Stimulated activated CD4-positive, alpha-beta T cell treated with anti-CD3 and anti-CD28 coated beads, Interleukin-12 subunit alpha, Interleukin-12 subunit beta, amount 100 ng/mL, for 48 hours (primary cell): ENCODE results near the gene SUPT20HL2.
A peak's percentile ranks its signal among the peaks of the same experiment; 100 is the strongest.
"Not testable (repeated sequence)": the region's sequence is repeated elsewhere in the genome, so short reads cannot be mapped to it uniquely, and the experiment has no call there.

ENCODE experiments used
- DNase-seq, 3 donors: peaks; one replicate each; pipeline ENCODE4 v3.0.0-alpha.2; 2020; ENCODE audit warnings: low read depth in 2 of 3, low spot score in 1 of 3

The SUPT20HL2 gene

DNA sequence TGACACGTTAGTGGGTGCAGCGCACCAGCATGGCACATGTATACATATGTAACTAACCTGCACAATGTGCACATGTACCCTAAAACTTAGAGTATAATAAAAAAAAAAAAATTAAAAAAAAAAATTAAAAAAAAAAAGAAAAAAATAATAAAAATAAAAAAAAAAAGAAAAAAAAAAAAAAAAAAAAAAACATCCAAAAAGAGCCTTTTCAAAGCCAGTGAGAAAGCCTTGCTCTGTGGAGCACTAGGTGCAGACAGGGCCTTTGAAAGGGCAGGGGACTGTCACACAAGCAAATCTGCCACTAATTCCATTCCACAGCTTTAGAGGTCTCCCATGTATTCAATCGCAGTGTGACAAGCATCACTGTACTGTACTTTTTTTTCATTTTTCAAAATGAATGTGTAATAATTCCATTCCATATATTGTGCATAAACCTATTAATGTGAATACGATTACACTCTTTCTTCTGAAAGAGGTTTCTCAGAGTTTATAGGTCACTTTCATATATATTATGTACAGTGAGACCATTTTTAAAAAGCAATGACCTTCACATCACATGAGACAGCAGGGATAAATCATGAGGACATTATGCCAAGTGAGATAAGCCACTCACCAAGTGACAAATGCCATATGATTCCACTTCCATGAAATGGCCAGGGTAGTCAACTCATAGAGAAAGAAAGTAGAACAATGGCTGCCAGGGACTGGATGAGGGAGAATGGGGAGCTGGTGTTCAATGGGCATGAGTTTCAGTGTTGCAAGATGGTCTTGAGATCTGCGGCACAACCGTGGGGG, 4.1 kb downstream of the SUPT20HL2 start:
- not testable (repeated sequence) for DNase-seq

DNA sequence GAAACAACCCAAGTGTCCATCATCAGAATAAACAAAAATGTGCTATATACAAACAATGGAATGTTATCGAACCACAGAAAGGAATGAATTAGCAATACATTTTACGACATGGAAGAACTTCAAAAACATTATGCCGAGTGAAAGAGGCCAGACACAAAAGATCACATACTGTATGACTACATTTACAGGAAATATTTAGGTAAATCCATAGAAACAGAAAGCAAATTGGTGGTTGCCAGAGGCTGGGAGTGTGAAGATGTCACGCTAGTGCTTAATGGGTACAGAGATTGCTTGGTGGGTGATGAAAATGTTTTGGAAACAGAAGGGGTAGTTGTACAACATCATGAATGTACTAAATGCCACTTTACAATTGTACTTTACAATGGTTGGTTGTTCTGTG, 5.1 kb downstream of the SUPT20HL2 start:
- not testable (repeated sequence) for DNase-seq

DNA sequence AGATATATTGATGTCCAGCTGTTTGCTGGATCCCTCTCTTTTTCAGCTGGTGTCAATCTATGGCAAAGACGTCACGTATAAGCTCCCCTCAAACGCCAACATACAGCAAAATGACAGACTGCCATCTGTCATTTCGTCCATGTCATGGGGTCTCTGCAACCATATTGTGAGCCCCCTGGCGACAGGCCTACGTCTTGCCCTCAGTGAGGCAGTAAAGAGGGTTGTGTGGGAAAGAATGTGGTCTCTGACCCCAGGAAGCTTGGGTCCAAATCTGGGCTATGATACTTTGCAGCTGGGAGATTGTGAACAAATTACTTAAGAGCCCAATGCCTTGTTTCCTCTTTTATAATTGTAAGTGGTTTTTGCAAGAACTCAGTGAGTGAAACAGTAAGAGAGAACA, 7.4 kb downstream of the SUPT20HL2 start:
- DNase-seq, result no peak

DNA sequence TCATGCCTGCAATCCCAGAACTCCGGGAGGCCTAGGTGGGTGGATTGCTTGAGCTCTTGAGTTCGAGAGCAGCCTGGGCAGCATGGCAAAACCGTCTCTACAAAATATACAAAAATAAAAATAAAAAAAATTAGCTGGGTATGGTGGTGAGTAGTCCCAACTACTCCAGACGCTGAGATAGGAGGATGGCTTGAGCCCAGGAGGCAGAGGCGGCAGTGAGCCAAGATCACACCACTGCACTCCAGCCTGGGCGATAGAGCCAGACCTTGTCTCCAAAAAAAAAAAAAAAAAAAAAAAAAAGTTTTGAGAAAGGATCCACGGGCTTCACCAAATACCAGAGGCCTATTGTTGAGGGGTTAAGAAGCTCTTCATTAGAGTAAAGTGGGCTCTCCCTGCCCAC, 8.0 kb downstream of the SUPT20HL2 start:
- DNase-seq, result no peak

DNA sequence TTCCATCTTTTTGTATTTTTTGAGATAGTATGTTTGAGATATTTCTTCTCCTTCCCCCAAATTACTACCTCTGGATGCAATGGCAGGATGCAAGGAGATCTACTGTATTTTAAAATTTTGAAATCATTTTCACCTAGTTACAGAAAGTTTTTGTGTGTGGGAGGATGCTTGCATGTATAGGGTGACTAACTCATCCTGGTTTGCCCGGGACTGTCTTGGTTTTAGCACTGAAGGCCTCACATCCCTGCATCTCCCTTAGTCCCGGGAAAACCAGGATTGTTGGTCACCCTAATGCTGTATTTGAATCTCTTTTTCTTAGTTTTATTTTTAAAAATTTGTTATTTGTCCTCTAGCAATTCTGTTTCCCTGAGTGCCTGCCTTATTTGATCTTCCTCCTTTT, 12.1 kb downstream of the SUPT20HL2 start:
- DNase-seq, result no peak

DNA sequence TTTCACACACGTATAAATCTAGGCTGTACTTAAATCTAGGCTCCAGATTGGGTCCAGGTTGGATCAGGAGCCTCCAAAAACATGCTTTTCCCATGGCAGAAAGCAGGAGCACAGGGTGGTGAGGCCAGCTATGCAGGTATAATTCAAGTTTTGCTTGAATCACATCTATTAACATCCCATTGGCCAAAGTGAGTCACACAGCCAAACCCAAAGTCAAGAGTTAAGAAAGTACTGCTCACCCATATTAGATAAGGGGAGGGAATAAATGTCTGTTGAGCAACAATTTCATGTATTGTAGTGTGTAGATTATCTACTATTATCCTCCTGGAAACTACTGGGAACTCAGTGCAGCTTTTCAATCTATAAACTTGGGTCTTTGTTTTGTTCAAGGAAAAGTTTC, 12.8 kb downstream of the SUPT20HL2 start:
- no peak for DNase-seq

DNA sequence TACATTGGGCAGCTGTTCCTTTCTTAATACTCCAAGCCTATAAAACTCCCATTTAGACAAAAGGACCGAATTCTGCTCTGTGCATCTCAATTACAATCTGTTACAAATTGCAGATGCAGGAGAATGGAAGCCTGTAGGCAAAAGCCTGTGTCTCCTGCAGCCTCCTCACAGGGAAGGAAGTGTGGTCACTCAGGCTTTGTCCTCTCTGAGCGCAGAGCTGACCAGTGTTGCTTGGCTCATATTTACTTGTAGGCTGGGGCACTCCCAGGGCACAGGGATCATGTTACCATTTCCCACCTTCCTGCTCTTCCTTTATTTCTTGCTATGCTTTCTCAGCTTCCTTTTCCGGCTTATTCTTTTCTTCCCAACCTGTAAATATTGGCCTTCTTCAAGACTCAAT, 15.7 kb downstream of the SUPT20HL2 start:
- DNase-seq, result no peak

DNA sequence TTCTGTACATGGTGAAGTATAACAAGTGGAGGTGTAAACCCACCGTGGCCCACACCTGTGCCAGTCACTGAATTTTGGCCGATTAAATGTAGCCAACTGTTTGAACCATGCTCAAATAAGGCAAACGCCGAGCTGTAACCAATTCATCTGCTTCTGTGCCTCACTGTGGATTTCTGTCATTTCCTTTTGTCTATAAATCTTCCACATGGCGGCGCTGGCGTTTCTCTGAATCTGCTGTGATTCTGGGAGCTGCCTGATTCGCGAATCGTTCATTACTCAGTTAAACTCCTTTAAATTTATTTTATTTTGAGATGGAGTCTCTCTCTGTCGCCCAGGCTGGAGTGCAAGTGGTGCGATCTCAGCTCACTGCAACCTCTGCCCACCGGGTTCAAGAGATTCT, 19.2 kb downstream of the SUPT20HL2 start:
- DNase-seq, result peak; percentile 23 to 34 (median 28)

DNA sequence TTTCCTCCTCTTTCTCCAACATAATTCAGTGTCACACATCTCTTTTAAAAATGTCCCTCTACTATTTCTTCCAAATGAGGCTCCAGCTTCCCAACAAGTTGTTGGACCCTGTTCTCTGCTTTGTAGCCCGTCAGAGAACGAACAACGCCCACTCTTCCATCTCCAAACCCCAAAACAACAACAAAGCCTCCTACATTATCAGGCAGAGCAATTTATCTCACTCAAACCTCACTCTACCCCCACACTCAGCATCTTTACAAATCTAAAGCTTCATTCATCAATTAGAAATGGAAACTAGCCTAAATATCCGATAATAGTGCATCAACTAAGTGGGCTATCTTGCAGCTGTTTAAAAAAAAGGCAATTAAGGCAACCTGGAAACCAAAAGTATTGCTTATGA, 20.5 kb downstream of the SUPT20HL2 start:
- no peak for DNase-seq

DNA sequence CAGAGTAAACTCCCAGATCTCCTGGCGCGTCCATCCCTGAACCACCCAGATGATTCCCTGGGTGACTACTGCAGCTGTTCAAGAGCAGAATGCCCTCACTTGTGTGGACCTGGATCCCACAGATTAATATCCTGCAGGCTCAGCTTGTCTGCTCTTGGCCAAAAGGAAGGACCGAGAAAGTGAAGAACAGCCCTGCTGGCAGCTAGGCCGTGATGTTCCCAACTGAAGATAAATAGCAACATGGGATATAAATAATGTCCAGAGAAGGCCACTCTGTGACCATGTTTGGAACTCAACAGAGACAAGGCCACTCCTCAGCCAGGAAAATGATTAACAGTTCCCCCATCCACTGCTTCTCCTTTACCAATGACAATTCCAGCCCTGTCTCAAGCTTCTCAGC, 21.5 kb downstream of the SUPT20HL2 start:
- no peak for DNase-seq

DNA sequence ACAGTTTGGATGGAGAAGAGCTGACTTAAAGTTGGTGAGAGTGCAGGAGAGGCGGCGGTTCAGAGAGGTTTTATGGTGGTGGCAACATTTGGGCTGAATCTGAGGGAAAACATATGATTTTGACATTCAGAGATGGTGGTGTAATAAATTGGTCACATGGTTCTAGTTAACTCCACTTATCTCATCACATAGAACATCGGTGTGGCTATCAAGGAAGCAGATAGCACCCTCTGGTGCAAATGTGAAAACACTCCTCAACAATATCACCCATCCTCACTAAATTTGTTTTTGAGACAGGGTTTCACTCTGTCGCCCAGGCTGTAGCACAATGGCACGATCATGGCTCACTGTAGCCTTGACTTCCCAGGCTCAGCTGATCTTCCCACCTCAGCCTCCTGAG, 28.8 kb downstream of the SUPT20HL2 start:
- no peak for DNase-seq

DNA sequence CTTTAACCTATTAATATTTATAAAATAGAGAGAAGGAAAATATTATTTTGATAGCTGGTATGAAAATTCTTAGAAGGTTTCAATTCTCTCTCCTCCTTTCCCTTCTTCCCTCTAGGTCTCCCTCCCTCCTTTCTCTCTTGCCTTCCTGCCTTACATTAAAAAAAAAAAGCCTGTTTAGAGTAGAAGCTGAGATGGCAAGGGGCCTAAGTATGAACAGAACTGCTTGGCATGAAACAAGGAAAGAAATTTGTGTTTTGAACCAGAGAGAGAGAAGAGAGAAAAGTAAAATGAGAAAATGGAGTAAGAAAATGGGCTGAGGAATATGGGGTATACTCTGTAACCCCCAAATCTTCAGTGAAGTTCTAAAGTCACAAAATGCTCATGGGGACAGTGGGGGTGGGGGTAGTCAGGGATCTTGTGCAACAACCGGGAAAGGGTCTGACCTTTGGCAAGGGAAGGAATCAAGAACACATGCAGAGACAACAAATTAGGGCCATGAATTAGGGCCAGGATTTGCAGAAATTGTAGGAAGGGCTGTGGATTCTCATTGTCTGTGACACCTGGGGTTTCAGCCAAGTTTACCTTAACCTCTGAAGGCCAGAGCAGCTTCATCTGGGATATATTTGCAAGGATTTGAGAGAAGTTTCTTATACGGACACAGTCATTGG, 30.6 kb downstream of the SUPT20HL2 start:
- DNase-seq, result no peak

DNA sequence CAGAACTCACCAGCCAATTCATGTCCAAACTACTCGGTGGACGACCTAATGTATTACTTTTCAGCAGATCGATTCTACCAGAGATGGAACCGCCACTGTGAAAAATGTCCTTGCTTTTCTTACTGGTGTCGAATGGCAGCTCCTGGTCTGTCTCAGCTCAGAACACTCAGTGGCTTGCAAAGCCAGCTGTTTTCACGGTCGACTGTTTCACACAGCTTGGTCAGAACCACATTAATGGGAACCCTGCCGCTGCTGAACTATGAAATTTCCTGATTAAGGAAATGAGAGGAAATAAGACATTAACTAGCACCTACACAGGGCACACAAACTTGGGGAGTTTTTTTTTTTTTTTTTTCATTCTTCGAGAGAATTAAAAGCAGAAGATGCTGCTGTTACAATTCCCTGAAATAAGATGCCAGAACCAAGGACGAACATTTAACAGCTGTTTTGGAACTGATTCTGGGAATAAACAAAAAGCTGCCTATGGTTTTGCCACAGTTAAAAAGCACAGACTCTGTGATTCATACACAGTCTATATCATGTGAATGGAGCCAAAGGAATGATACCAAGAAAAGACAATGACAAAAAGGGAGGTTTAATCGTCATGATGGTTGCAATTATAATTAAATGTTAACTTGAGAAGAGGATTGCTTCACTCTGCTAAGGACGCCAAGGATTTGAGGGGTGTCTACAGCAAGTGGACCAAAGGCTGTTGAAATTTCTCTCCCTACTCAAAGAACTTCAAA, 31.3 kb downstream of the SUPT20HL2 start:
- DNase-seq, result no peak

DNA sequence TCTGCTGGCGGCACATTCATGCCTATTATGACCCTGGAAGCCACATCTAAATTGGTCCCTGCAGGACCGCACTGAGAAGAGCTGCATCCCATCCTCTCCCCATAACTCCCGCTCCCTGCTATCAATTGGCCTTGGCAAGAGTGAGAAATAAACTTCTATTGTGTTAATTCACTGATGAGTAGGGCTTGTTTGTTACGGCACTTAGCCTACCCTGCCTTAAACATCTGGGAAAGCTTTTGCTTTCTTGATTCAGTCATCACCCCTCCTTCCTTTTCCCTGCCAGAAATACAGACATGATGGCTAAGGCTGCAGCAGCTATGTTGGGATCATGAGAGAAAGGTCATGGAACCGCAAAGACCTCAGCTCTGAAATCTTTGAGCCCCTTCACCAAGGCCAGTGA, 36.5 kb downstream of the SUPT20HL2 start:
- no peak for DNase-seq

DNA sequence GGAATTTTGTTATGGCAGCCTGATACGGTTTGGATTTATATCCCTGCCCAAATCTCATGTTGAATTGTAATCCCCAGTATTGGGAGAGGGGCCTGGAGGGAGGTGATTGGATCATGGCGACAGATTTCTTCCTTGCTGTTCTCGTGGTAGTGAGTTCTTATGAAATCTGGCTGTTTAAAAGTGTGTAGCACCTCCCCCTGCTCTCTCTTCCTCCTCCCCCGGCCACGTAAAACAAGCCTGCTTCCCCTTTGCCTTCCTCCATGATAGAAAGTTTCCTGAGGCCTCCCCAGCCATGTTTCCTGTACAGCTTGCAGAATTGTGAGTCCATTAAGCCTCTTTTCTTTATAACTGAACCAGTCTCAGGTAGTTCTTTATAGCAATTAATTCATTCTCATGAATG, 37.9 kb downstream of the SUPT20HL2 start:
- DNase-seq, result no peak

DNA sequence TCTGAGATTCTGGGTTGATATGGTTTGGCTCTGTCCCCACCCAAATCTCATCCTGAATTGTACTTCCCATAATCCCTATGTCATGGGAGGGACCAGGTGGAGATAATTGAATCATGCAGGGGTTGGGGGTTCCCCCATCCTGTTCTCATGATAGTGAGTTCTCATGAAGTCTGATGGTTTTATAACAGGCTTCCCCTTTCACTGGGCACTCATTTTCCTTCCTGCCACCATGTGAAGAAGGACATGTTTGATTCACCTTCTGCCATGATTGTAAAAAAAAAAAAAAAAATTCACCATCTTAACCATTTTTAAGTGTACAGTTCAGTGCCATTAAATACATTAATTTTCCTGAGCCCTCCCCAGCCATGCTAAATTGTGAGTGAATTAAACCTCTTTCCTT, 42.6 kb downstream of the SUPT20HL2 start:
- no peak for DNase-seq

DNA sequence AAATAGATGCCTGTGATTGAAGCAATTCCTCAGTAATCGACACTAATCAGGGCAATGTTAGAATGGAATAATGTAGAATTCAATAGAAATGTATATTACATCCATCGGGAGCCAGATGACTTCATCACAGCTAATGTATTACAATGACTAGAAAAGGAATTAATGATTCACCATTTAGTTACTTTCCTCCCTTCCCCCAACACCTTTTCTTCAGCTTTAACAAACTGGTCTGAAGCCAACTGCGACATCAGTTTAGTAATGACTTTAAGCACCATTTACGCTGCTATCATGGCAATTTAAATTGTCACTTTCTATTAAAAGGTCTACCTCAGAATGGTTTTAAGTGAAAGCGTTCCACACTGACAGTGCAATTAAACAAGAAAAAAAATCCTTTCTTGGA, 45.1 kb downstream of the SUPT20HL2 start:
- no peak for DNase-seq

DNA sequence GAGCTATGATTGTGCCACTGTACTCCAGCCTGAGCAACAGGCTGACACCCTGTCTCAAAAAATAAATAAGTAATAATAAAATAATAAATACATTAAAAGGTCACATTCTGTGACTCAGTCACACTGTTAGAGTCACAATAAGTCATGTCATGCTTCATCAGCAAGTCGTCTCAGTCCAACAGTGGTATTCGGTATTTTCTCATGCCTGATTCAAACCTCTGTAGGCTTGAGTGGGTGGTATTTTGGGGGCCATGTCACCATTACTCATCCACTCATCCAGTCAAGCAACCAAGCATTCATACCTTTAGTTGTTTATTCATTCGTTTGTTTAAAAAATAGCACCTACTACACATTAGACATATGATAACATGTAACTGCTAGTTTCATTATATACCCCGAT, 46.9 kb downstream of the SUPT20HL2 start:
- no peak for DNase-seq

DNA sequence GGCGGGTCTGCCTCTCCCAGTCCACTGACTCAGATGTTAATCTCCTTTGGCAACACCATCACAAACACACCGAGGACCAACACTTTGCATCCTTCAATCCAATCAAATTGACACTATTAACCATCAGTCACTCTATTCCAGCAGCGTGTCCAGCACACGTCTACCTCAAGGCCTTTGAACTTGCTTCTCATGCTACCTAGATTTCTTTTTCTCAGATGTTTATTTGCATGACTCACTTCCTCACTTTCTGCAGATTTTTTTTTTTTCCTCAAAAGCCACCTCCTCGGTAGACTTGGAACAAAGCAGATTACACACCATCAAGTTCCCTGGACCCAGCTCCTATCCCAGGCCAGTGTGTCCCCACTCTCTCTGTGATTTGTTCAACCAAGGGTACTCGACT, 49.5 kb downstream of the SUPT20HL2 start:
- DNase-seq, result no peak

DNA sequence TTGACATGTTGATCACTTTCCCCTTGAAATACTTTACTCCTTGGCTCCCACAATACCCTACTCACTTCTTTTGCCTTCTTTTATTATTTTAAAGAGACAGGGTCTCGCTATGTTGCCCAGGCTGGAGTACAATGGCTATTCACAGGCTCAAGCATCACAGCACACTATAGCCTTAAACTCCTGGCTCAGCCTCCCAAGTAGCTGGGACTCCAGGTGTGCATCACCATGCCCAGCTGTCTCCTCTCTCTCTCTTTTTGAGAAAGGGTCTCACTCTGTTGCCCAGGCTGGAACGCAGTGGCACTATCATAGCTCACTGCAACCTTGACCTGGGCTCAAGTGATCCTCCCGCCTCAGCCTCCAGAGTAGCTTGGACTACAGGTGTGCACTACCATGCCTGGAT, 51.6 kb downstream of the SUPT20HL2 start:
- DNase-seq, result no peak
